DND-41 (cell line): Measurements from ENCODE around the gene FAM217B.

ENCODE experiments used
- ATAC-seq: fragments of 200-7000 bp; cut with Tn5 transposase; 3 replicates; pipeline ENCODE4 v1.9.1; 2021; ENCODE audit warnings: low read depth; ENCODE audit not compliant: insufficient read depth
- DNase-seq: peaks from one replicate; pipeline ENCODE4 v3.0.0-alpha.2; 2020
- H2AFZ ChIP-seq: 2 replicates; pipeline ENCODE4 v1.6.0; 2012; ENCODE audit warnings: low read depth, low read length
- H3K27ac ChIP-seq: 2 replicates; pipeline ENCODE4 v1.5.1; 2012; ENCODE audit warnings: low read length, inconsistent platforms
- H3K27me3 ChIP-seq: fragments of 200-600 bp; sonication (generic); 2 replicates; pipeline ENCODE4 v1.6.0; 2012; ENCODE audit warnings: low read length, mild to moderate bottlenecking, inconsistent platforms; ENCODE audit not compliant: insufficient read depth, poor library complexity
- H3K36me3 ChIP-seq: 2 replicates; pipeline ENCODE4 v1.5.1; 2012; ENCODE audit warnings: low read length, inconsistent platforms; ENCODE audit not compliant: insufficient read depth
- H3K4me1 ChIP-seq: 2 replicates; pipeline ENCODE4 v1.5.1; 2012; ENCODE audit warnings: mild to moderate bottlenecking, low read length; ENCODE audit not compliant: insufficient read depth
- H3K4me2 ChIP-seq: 2 replicates; pipeline ENCODE4 v1.6.0; 2012; ENCODE audit warnings: mild to moderate bottlenecking, moderate library complexity, low read length, inconsistent platforms; ENCODE audit not compliant: insufficient read depth
- H3K4me3 ChIP-seq, 2 experiments: fragments of 200-600 bp in 1 of 2; shearing (Covaris generic) in 1 of 2; 2 replicates each; pipeline ENCODE4 v1.5.1; 2012 to 2016; ENCODE audit warnings: inconsistent platforms in 2 of 2, low read length in 2 of 2, mild to moderate bottlenecking in 2 of 2, low read depth in 1 of 2, moderate library complexity in 1 of 2
- H3K79me2 ChIP-seq: 2 replicates; pipeline ENCODE4 v1.6.0; 2012; ENCODE audit warnings: low read length, inconsistent platforms; ENCODE audit not compliant: insufficient read depth
- H3K9ac ChIP-seq: 2 replicates; pipeline ENCODE4 v1.6.0; 2012; ENCODE audit warnings: low read depth, mild to moderate bottlenecking, inconsistent platforms, low read length, moderate library complexity
- H3K9me3 ChIP-seq: 2 replicates; pipeline ENCODE4 v1.5.1; 2012; ENCODE audit warnings: low read length, moderate library complexity, mild to moderate bottlenecking, inconsistent platforms; ENCODE audit not compliant: insufficient read depth, severe bottlenecking
- H4K20me1 ChIP-seq: 2 replicates; pipeline ENCODE4 v1.6.0; 2012; ENCODE audit warnings: low read length; ENCODE audit not compliant: insufficient read depth
- CTCF ChIP-seq: IDR thresholded peaks from 2 replicates; pipeline ENCODE4 v1.5.1; 2012; ENCODE audit warnings: borderline replicate concordance, low read length, moderate library complexity, mild to moderate bottlenecking; ENCODE audit not compliant: poor library complexity, severe bottlenecking; ENCODE audit errors: extremely low read depth
- EZH2 ChIP-seq: IDR thresholded peaks from 3 replicates; pipeline ENCODE4 v1.6.1; 2012; ENCODE audit warnings: borderline replicate concordance, low read depth, mild to moderate bottlenecking, moderate library complexity, low read length, inconsistent platforms; ENCODE audit not compliant: severe bottlenecking

FAM217B gene

DNA sequence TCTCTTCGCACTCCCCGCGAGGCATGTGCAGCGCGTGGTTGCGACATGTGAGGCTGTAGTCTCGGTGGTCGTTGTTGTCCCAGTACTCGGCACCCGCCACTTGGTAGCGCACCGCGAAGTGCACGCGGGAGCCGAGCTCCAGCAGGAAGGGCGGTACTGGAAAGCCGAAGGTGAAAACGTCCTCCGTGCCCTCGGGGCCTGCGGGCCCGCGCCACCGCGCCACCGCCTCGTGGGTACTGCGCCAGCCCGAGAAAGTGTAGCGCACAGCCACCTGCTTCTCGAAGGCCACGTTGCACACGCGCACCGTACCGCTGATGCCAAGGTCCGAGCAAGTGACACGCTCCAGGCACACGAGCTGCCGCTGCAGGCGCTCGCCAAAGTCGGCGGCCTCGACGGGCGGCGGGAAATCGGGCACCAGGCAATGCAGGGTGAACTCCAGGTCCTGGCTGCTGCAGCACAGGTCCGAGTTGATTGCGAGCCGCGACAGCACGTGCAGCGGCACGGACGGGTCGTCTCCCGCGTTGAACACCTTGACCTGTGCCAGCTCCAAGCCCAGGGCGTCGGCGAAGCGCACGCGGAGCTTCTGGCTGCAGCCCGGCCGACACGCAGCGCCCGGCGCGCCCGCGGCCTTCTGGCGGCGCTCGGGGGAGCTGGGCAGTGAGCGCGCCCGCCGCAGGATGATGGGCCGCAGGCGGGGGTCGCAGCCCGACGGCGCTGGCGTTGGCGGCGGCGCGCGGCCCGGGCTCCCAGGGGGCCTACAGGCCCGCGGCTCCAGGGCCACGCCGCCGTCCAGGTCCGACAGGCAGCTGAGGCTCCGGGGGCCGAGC is 924 bp upstream of the FAM217B start:
- ATAC-seq, result no peak
- TF ChIP-seq CTCF (no peak), EZH2 (no peak)
- peaks cover 19% of the 10 kb centered on the region for H3K79me2 ChIP-seq

GRCh38 chr20:59939879-59940128 is 385 bp upstream of the FAM217B start:
- DNase-seq (no peak), ATAC-seq (peak; percentile 10)
- H3K4me1 ChIP-seq, result peaks cover 25% of the 10 kb centered on the region
- no peaks in the 10 kb centered on the region for H4K20me1 ChIP-seq
- TF ChIP-seq CTCF, result no peak
- no peak for TF ChIP-seq EZH2
- peaks cover 19% of the 10 kb centered on the region for H3K79me2 ChIP-seq
- H3K36me3 ChIP-seq, result peaks cover 27% of the 10 kb centered on the region
- H3K9ac ChIP-seq, result peak overlapping the region; percentile 73
- H3K4me2 ChIP-seq, result peak overlapping the region; percentile 68
- no peaks in the 10 kb centered on the region for H3K27me3 ChIP-seq
- H2AFZ ChIP-seq, result peak overlapping the region; percentile 98
- H3K4me3 ChIP-seq, result peak overlapping the region; percentile 31 to 71; a peak in 3 of 4 replicates
- peak overlapping the region; percentile 89 for H3K27ac ChIP-seq
- H3K9me3 ChIP-seq, result no peaks in the 10 kb centered on the region

More for the DNA sequence above, 924 bp upstream of the FAM217B start:
- Histone ChIP-seq H3K27me3 (no peaks in the 10 kb centered on the region), H3K4me2 (peak overlapping the region; percentile 68), H3K4me1 (peaks cover 25% of the 10 kb centered on the region), H4K20me1 (no peaks in the 10 kb centered on the region), H3K36me3 (peaks cover 22% of the 10 kb centered on the region), H3K27ac (no peak overlapping the region; the same call in 1 of the 2 replicates), H2AFZ (peak overlapping the region; percentile 98), H3K9me3 (no peaks in the 10 kb centered on the region), H3K9ac (peak overlapping the region; percentile 73), H3K4me3 (peak overlapping the region; percentile 31 to 71; a peak in 3 of 4 replicates)
- DNase-seq, result no peak

- peaks cover 19% of the 10 kb centered on the region for H3K79me2 ChIP-seq
- peak overlapping the region; percentile 31 to 71 for H3K4me3 ChIP-seq
- H2AFZ ChIP-seq, result peak overlapping the region; percentile 98
- H3K4me1 ChIP-seq, result peaks cover 25% of the 10 kb centered on the region
- DNase-seq (no peak), ATAC-seq (no peak)
- peak overlapping the region; percentile 68 for H3K4me2 ChIP-seq
- no peaks in the 10 kb centered on the region for H3K27me3 ChIP-seq
- no peaks in the 10 kb centered on the region for H3K9me3 ChIP-seq
- H3K9ac ChIP-seq, result peak overlapping the region; percentile 73
- peak overlapping the region; percentile 89 for H3K27ac ChIP-seq
- no peaks in the 10 kb centered on the region for H4K20me1 ChIP-seq
- H3K36me3 ChIP-seq, result peaks cover 38% of the 10 kb centered on the region
- TF ChIP-seq EZH2 (no peak), CTCF (no peak)
These were observed 736 bp downstream of the FAM217B start for GRCh38 chr20:59940956-59941294.
